Caco-2 (cell line): ENCODE data around the gene YWHAG. TPM values are rescaled to one million over a fixed set of nuclear protein-coding genes. Genes with fewer than 3 reads are reported as not detected.
"Not testable (repeated sequence)": the region's sequence is repeated elsewhere in the genome, so short reads cannot be mapped to it uniquely, and the experiment has no call there.

Source experiments
- BruUV-seq: library from RNA; stranded (reverse); fragments of 400-500 nt; replicated peaks from 2 replicates; lab custom pipeline; 2021; lab: Mats Ljungman, UMichigan
- CTCF ChIA-PET: fragments of 300-600 bp; sonication (Branson Sonifier 250); formaldehyde crosslinking; loops from one replicate; lab custom pipeline; 2022; ENCODE audit warnings: antibody characterized with exemption; lab: Charles Lee
- POLR2A ChIA-PET: fragments of 300-600 bp; sonication (Branson Sonifier 250); formaldehyde crosslinking; loops from one replicate; lab custom pipeline; 2022; ENCODE audit warnings: antibody characterized with exemption; lab: Charles Lee
- DNase-seq, 2 experiments: peaks; one replicate each; pipeline versions ENCODE4 v3.0.0 to v3.0.0-alpha.2; 2020 to 2022
- H3K27me3 ChIP-seq: replicated peaks from 2 replicates; pipeline ENCODE4 v1.6.0; 2011; ENCODE audit warnings: low read length; ENCODE audit not compliant: control insufficient read depth, insufficient read depth
- H3K36me3 ChIP-seq: 2 replicates; pipeline ENCODE4 v1.5.1; 2011; ENCODE audit warnings: low read length; ENCODE audit not compliant: control insufficient read depth, insufficient read depth
- H3K4me1 ChIP-seq: fragments of 250-450 bp; sonication (Bioruptor Pico); 2 replicates; pipeline ENCODE4 v1.5.1; 2020; ENCODE audit warnings: mild to moderate bottlenecking
- H3K4me3 ChIP-seq: 2 replicates; pipeline ENCODE4 v1.5.1; 2011; ENCODE audit warnings: low read depth, mild to moderate bottlenecking, control low read depth, low read length
- H3K9me3 ChIP-seq: fragments of 250-450 bp; sonication (Bioruptor Pico); 2 replicates; pipeline ENCODE4 v1.5.1; 2020; ENCODE audit warnings: mild to moderate bottlenecking, moderate library complexity
- H3K27ac Mint-ChIP-seq: one replicate; pipeline ENCODE4 v1.8.0; 2022; ENCODE audit warnings: mixed read lengths; ENCODE audit not compliant: unreplicated experiment
- H3K27me3 Mint-ChIP-seq: one replicate; pipeline ENCODE4 v1.8.0; 2022; ENCODE audit warnings: mixed read lengths; ENCODE audit not compliant: insufficient read depth, unreplicated experiment
- H3K36me3 Mint-ChIP-seq: one replicate; pipeline ENCODE4 v1.8.0; 2022; ENCODE audit warnings: mild to moderate bottlenecking, mixed read lengths; ENCODE audit not compliant: insufficient read depth, unreplicated experiment
- H3K4me1 Mint-ChIP-seq: one replicate; pipeline ENCODE4 v1.8.0; 2022; ENCODE audit warnings: low read depth, mixed read lengths; ENCODE audit not compliant: unreplicated experiment
- H3K4me3 Mint-ChIP-seq: one replicate; pipeline ENCODE4 v1.8.0; 2022; ENCODE audit warnings: mild to moderate bottlenecking, moderate library complexity, mixed read lengths; ENCODE audit not compliant: unreplicated experiment
- H3K9me3 Mint-ChIP-seq: one replicate; pipeline ENCODE4 v1.8.0; 2022; ENCODE audit warnings: mixed read lengths; ENCODE audit not compliant: unreplicated experiment
- intact Hi-C: fragments of 100-400 bp; cut with micrococcal nuclease; formaldehyde crosslinking; loops from one replicate; pipeline ENCODE4 v1.10.0; 2022; ENCODE audit not compliant: unreplicated experiment
- total RNA-seq: library from RNA; stranded (reverse); gene quantifications from 2 replicates; pipeline ENCODE4 v1.2.3, GENCODE V29; 2022
- TF ChIP-seq, protein P1 (sequence below), 2 experiments: fragments of 200-600 bp in 1 of 2; IDR thresholded peaks; 1 replicate in 1 of 2; 2 replicates in 1 of 2; pipeline versions ENCODE4 v1.5.1 to v1.8.0; 2011 to 2022; ENCODE audit warnings: antibody characterized with exemption in 1 of 2, control low read depth in 1 of 2, inconsistent platforms in 1 of 2, low read depth in 1 of 2, low read length in 1 of 2, mild to moderate bottlenecking in 1 of 2, moderate library complexity in 1 of 2; ENCODE audit not compliant: insufficient read depth in 1 of 2, severe bottlenecking in 1 of 2, unreplicated experiment in 1 of 2

YWHAG gene
- total RNA-seq, 1 experiment from 2014 or later: 150 TPM

DNA sequence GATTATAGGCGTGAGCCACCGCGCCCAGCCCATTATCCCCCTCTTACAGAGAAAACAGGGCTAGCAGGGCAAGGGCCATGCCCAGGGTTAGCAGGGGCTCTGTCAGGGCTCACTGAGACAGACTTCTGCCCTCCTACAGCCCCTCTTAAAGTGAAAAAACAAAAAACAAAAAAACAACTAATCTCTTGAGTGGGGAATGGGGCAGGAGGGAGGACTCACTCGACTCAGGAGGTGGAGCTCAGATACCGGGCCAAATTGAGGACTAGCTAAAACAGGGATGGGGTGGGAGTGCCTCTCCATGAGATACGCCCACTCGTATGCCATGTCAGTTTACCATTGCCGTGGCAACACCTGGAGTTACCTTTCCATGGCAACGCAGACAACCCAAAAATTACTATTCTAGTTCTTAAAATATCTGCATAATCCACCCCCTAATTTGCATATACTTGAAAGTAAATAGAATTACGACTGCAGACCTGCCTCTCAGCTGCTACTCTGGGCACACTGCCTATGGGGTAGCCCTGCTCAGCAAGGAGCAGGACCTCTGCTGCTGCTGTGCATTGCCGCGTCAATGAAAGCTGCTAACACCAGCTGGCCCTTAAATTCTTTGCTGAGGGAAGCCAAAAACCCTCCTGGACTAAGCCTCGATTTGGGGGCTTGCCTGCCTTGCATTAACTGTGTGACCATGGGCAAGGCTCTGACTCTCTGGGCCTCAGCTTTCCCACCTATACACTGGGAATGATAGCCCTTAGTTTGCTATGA, 37.4 kb upstream of the YWHAG start:
- peak in 1 of 2 experiments; percentile 24 for DNase-seq
- Histone ChIP-seq H3K4me1 (peaks cover 16% of the 10 kb centered on the region), H3K27me3 (no peaks in the 10 kb centered on the region), H3K36me3 (no peaks in the 10 kb centered on the region), H3K9me3 (no peaks in the 10 kb centered on the region), H3K4me3 (no peak overlapping the region)
- intact Hi-C loops: no loop called here
- no peak overlapping the region for H3K27ac Mint-ChIP-seq
- CTCF ChIA-PET: no interaction called here
- no TSS peak for BruUV-seq
- H3K9me3 Mint-ChIP-seq: no peaks in the 10 kb centered on the region
- H3K4me3 Mint-ChIP-seq: peak overlapping the region; percentile 78
- H3K27me3 Mint-ChIP-seq: no peaks in the 10 kb centered on the region
- POLR2A ChIA-PET: no interaction called here
- TF ChIP-seq, protein P1, sequence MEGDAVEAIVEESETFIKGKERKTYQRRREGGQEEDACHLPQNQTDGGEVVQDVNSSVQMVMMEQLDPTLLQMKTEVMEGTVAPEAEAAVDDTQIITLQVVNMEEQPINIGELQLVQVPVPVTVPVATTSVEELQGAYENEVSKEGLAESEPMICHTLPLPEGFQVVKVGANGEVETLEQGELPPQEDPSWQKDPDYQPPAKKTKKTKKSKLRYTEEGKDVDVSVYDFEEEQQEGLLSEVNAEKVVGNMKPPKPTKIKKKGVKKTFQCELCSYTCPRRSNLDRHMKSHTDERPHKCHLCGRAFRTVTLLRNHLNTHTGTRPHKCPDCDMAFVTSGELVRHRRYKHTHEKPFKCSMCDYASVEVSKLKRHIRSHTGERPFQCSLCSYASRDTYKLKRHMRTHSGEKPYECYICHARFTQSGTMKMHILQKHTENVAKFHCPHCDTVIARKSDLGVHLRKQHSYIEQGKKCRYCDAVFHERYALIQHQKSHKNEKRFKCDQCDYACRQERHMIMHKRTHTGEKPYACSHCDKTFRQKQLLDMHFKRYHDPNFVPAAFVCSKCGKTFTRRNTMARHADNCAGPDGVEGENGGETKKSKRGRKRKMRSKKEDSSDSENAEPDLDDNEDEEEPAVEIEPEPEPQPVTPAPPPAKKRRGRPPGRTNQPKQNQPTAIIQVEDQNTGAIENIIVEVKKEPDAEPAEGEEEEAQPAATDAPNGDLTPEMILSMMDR (IDR thresholded peaks at IDR 0.05; ENCODE audit: insufficient read depth in 1 of 2, low read depth in 1 of 2, low read length in 1 of 2, severe bottlenecking in 1 of 2, unreplicated experiment in 1 of 2): no peak
- peaks cover 6% of the 10 kb centered on the region for H3K36me3 Mint-ChIP-seq
- peaks cover 11% of the 10 kb centered on the region for H3K4me1 Mint-ChIP-seq

DNA sequence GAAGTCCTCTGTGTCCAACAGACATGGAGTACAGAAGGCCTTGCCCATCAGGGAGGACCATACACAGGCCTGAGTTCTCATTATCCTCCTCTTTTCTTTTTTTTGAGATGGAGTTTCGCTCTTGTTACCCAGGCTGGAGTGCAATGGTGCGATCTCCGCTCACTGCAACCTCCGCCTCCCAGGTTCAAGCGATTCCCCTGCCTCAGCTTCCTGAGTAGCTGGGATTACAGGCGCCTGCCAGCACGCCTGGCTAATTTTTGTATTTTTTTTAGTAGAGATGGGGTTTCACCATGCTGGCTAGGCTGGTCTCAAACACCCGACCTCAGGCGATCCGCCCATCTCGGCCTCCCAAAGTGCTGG, 36.8 kb upstream of the YWHAG start:
- POLR2A ChIA-PET: not testable (repeated sequence)

DNA sequence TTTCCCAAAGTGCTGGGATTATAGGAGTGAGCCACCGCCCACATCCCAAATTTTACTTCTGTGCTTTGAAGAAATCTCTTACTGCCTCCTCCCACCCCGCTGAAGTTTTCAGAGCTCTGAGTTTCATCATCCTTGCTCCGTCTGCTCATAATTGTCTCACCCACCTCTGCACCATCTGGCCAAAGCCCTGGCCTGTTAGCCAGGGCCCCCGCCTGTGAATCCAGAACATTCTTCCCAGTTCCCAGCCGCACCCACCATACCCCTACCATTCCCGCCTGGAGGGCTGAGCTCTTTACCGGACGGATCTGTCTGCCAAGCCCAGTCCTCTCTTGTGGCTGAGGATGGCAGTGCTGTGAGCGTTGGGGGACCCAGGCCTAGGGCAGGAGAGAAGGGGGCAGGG, 36.2 kb upstream of the YWHAG start:
- POLR2A ChIA-PET: no interaction called here
- Mint-ChIP-seq H3K4me3 (peak overlapping the region; percentile 24), H3K27ac (no peak overlapping the region), H3K36me3 (peaks cover 6% of the 10 kb centered on the region), H3K9me3 (no peaks in the 10 kb centered on the region), H3K4me1 (peaks cover 11% of the 10 kb centered on the region), H3K27me3 (no peaks in the 10 kb centered on the region)
- TF ChIP-seq, protein P1 (IDR thresholded peaks at IDR 0.05; ENCODE audit: insufficient read depth in 1 of 2, low read depth in 1 of 2, low read length in 1 of 2, severe bottlenecking in 1 of 2, unreplicated experiment in 1 of 2): no peak
- Histone ChIP-seq H3K36me3 (no peaks in the 10 kb centered on the region), H3K9me3 (no peaks in the 10 kb centered on the region), H3K4me1 (peaks cover 16% of the 10 kb centered on the region), H3K27me3 (no peaks in the 10 kb centered on the region), H3K4me3 (no peak overlapping the region)
- BruUV-seq: no TSS peak
- DNase-seq: no peak
- intact Hi-C loops: no loop called here
- CTCF ChIA-PET: interaction anchor here (1.2 kb wide), 1 partner anchor 13 kb away, joined by 4 read pairs; no protein-coding TSS in a partner anchor

More for the DNA sequence above, 36.8 kb upstream of the YWHAG start:
- H3K4me1 ChIP-seq: peaks cover 16% of the 10 kb centered on the region
- H3K36me3 ChIP-seq, H3K9me3 ChIP-seq, intact Hi-C loops, DNase-seq, H3K27me3 ChIP-seq, H3K27me3 Mint-ChIP-seq, H3K36me3 Mint-ChIP-seq, H3K4me3 ChIP-seq, H3K27ac Mint-ChIP-seq, BruUV-seq, H3K9me3 Mint-ChIP-seq, CTCF ChIA-PET, H3K4me3 Mint-ChIP-seq: not testable (repeated sequence)
- peaks cover 11% of the 10 kb centered on the region for H3K4me1 Mint-ChIP-seq
